HG03575 (cell line): ENCODE data around the gene C5orf46.
A peak's percentile ranks its signal among the peaks of the same experiment; 100 is the strongest.

ENCODE experiments used
- ATAC-seq: cut with Tn5 transposase; IDR thresholded peaks from one replicate; pipeline ENCODE4 v1.9.1; 2021; ENCODE audit not compliant: unreplicated experiment, insufficient number of reproducible peaks, low FRiP score; ENCODE audit errors: extremely low read depth

C5orf46 gene

DNA sequence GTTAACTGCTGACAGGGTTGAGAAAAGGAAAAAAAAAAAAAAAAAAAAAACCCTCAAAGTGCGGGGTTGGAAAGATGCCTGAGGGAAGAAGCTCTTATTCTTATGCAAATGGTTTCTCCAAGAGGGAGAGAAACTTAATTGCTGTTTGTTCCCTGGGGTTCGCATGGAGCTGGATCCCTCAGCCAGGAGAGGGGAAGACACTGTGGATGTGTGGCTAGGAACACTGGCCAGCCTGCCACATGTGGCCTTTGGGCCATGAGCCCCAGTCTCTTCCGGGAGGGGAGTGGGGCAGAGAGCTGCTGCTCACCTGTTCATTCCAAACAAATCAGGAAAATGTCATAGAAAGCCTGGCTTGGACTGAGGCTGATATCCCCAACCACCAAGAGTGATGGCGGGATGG, 37.2 kb downstream of the C5orf46 start:
- ATAC-seq: no peak

GRCh38 chr5:147863454-147864158, 42.7 kb downstream of the C5orf46 start:
- no peak for ATAC-seq

- ATAC-seq: no peak
These were observed 45.7 kb downstream of the C5orf46 start for GRCh38 chr5:147860641-147861025.

- ATAC-seq: no peak
These were observed 46.2 kb downstream of the C5orf46 start for GRCh38 chr5:147859962-147860640.

- no peak for ATAC-seq
These were observed 47.8 kb downstream of the C5orf46 start for GRCh38 chr5:147858565-147858964.

- peak; percentile 54 for ATAC-seq
These were observed 48.8 kb downstream of the C5orf46 start for GRCh38 chr5:147857302-147858129.

- ATAC-seq: no peak
These were observed 49.5 kb downstream of the C5orf46 start for GRCh38 chr5:147856801-147857200.

GRCh38 chr5:147855774-147856069, 50.6 kb downstream of the C5orf46 start:
- no peak for ATAC-seq

DNA sequence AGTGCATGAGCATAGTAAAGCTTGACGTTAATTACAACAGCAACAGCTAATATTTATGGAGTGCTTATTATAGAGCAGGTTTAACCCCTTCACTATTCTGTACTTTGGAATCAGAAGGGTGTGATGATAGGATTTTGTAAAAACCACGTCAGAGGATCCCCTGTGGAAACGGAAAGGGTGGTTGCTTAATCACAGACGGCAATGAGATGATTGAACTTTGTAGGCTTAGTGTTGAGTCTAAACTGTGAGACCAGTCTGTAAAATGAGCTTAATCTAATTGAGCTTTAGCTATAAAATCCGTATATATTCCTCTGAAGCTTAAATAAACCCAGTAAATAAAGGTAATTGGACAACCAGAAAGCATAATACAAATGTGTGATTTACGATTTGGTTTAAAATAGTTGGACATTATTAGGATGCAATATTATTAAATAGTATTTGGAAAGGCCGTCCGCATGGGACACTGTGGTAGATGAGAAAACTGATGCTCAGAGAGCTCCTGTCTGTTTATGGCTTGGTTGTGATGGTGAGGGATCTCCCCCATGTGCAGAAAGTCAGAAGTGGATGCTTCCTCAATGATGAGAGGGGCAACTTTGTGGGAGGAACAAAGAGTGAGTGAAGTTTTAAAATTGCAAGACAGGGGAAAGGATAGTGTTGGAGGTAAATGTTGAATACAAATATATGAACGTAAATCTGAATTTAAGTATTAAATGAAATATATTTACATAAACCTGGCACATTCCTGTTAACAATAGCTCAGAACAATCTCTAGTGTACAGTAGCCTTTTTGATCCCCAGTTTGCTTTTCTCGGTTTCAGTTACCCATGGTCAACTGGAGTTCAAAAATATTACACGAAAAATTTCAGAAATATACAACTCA, 51.2 kb downstream of the C5orf46 start:
- ATAC-seq: no peak

GRCh38 chr5:147854331-147854730, 52.0 kb downstream of the C5orf46 start:
- no peak for ATAC-seq

DNA sequence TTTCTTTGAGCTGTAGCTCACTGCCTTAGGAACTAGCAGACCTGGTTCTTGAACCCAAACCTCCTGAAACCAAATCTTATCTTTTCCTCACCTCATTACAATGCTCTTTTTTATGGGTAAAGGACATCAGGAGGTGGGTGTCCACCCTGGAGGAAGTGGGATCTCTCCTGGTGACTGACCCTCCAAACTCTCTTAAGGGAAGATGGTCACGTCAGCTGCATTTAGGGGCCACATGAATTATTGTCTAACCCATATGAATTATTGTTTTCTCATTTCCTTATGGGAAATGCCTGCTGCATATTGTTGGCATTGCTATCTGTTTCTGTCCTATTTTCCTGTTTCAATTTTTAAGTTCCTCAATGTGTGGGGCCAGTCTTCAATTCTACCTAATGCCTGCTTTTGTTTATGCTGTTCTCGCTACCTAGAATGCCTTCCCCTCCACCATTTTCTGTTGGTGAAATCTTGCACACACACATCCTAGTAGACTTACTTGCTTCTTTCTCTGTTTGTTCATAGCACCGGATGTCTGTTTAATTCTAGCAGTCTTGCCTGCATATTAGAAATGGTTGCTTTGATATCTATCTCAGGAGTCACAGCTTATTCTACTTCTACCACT, 52.9 kb downstream of the C5orf46 start:
- ATAC-seq: no peak

- ATAC-seq: no peak
These were observed 54.0 kb downstream of the C5orf46 start for GRCh38 chr5:147852365-147852764.

DNA sequence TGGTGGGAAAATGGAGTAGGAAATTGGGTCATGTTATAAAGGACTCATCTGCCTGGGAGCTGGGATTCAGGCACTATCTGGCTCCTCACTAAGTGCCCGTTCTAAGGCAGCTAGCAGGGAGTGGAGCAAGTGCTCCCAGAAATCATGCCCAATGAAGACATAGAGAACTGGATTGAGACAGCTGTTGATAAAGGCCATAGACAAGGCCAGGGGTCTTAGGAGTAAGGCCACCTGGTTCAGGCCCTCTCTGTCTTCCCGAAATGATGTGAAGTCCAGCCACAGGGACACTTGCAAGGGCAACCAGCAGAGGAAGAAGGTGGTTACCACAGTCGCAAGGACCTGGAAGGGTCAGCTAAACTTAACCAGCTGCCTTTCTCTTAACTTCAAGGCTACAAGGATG, 54.8 kb downstream of the C5orf46 start:
- no peak for ATAC-seq

GRCh38 chr5:147849226-147849625, 57.1 kb downstream of the C5orf46 start:
- no peak for ATAC-seq

DNA sequence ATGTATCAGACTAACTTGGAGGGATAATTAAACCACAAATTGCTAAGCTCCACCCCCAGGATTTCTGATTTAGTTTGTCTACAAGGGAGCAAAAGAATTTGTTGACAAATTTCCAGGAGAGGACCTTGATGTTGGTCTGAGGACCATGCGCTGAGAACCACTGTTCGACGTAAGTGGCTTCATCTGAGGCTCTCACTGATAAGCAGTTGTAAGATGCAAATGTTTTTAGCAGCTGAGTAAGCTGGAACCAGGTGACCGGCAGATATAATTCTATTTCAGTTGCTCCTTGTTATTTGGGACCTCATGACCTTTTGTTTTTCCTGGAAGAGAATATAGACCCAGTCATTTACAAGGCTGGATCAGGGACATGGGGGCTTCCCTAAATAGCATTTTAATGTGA, 60.7 kb downstream of the C5orf46 start:
- ATAC-seq: no peak

- ATAC-seq: no peak
These were observed 61.5 kb downstream of the C5orf46 start for GRCh38 chr5:147844846-147845245.

GRCh38 chr5:147842869-147843268, 63.5 kb downstream of the C5orf46 start:
- ATAC-seq: no peak
